WTC11 (cell line): ENCODE measurements around the gene ARHGAP23. TPM values are rescaled to one million over a fixed set of nuclear protein-coding genes. Genes with fewer than 3 reads are reported as not detected.
A peak's percentile ranks its signal among the peaks of the same experiment; 100 is the strongest.

Experiments used
- ATAC-seq: fragments of 200-7000 bp; cut with Tn5 transposase; 2 replicates; pipeline ENCODE4 v1.10.0; 2021; ENCODE audit warnings: mild to moderate bottlenecking, moderate library complexity
- CTCF ChIA-PET: fragments of 300-600 bp; sonication (Branson Sonifier 250); formaldehyde crosslinking; loops from one replicate; lab custom pipeline; 2021; ENCODE audit warnings: antibody characterized with exemption; lab: Charles Lee
- POLR2A ChIA-PET: fragments of 350-600 bp; sonication (Branson Sonifier 250); formaldehyde crosslinking; loops from one replicate; lab custom pipeline; 2021; ENCODE audit warnings: antibody characterized with exemption; lab: Charles Lee
- DNase-seq: peaks from one replicate; pipeline ENCODE4 v3.0.0; 2021; ENCODE audit warnings: low spot score
- H3K27ac Mint-ChIP-seq: 2 replicates; pipeline ENCODE4 v1.8.0; 2021; ENCODE audit warnings: mixed read lengths
- H3K27me3 Mint-ChIP-seq: 2 replicates; pipeline ENCODE4 v1.8.0; 2021; ENCODE audit warnings: low read depth, mild to moderate bottlenecking, moderate library complexity, mixed read lengths
- H3K36me3 Mint-ChIP-seq: 2 replicates; pipeline ENCODE4 v1.8.0; 2021; ENCODE audit warnings: mixed read lengths
- H3K4me1 Mint-ChIP-seq: 2 replicates; pipeline ENCODE4 v1.8.0; 2022; ENCODE audit warnings: mixed read lengths
- H3K4me3 Mint-ChIP-seq: 2 replicates; pipeline ENCODE4 v1.8.0; 2021; ENCODE audit warnings: mild to moderate bottlenecking, moderate library complexity, mixed read lengths
- H3K9me3 Mint-ChIP-seq: 2 replicates; pipeline ENCODE4 v1.8.0; 2021; ENCODE audit warnings: mixed read lengths
- ATF1 ChIP-seq: sonication (generic); formaldehyde crosslinking; IDR thresholded peaks from 2 replicates; pipeline ENCODE4 v1.8.1; 2023; ENCODE audit warnings: mild to moderate bottlenecking, moderate library complexity, missing genetic modification reagents
- ESRRA ChIP-seq: sonication (generic); formaldehyde crosslinking; IDR thresholded peaks from 2 replicates; pipeline ENCODE4 v1.8.1; 2022; ENCODE audit warnings: mild to moderate bottlenecking, missing genetic modification reagents, borderline replicate concordance
- ETV6 ChIP-seq: sonication (generic); formaldehyde crosslinking; IDR thresholded peaks from 2 replicates; pipeline ENCODE4 v1.8.1; 2022; ENCODE audit warnings: mild to moderate bottlenecking, missing genetic modification reagents
- FOXJ3 ChIP-seq: sonication (generic); formaldehyde crosslinking; IDR thresholded peaks from 2 replicates; pipeline ENCODE4 v1.9.0; 2021; ENCODE audit warnings: missing genetic modification reagents, mild to moderate bottlenecking, borderline replicate concordance
- HMGA2 ChIP-seq: fragments of 250-450 bp; sonication (Bioruptor Pico); IDR thresholded peaks from 2 replicates; pipeline ENCODE4 v1.4.0; 2021; ENCODE audit warnings: mild to moderate bottlenecking, moderate library complexity
- IRF2 ChIP-seq: sonication (generic); formaldehyde crosslinking; IDR thresholded peaks from 2 replicates; pipeline ENCODE4 v1.8.0; 2022; ENCODE audit warnings: low read depth, missing genetic modification reagents, borderline replicate concordance
- NFATC4 ChIP-seq: fragments of 250-450 bp; sonication (Bioruptor Pico); IDR thresholded peaks from 2 replicates; pipeline ENCODE4 v1.9.0; 2021; ENCODE audit warnings: mild to moderate bottlenecking
- NFE2L1 ChIP-seq: sonication (generic); formaldehyde crosslinking; IDR thresholded peaks from 2 replicates; pipeline ENCODE4 v1.8.1; 2023; ENCODE audit warnings: missing genetic modification reagents
- PRRX2 ChIP-seq: fragments of 250-450 bp; sonication (Bioruptor Pico); IDR thresholded peaks from 2 replicates; pipeline ENCODE4 v1.8.0; 2021; ENCODE audit warnings: mild to moderate bottlenecking
- TCF7 ChIP-seq: sonication (generic); formaldehyde crosslinking; IDR thresholded peaks from 2 replicates; pipeline ENCODE4 v1.8.0; 2022; ENCODE audit warnings: mild to moderate bottlenecking, low read depth, missing genetic modification reagents, moderate library complexity
- ZNF317 ChIP-seq: sonication (generic); formaldehyde crosslinking; IDR thresholded peaks from 2 replicates; pipeline ENCODE4 v1.8.1; 2023; ENCODE audit warnings: low read depth, mild to moderate bottlenecking, moderate library complexity, missing genetic modification reagents, borderline replicate concordance
- total RNA-seq: library from RNA; stranded (reverse); gene quantifications from 3 replicates; pipeline ENCODE4 v1.2.3, GENCODE V29; 2021
- TF ChIP-seq, protein P1 (sequence below): sonication (generic); formaldehyde crosslinking; IDR thresholded peaks from 2 replicates; pipeline ENCODE4 v1.8.1; 2023; ENCODE audit warnings: mild to moderate bottlenecking, missing genetic modification reagents, borderline replicate concordance
- TF ChIP-seq, protein P2 (sequence below): fragments of 250-450 bp; sonication (Bioruptor Pico); IDR thresholded peaks from 2 replicates; pipeline ENCODE4 v1.9.0; 2021; ENCODE audit warnings: moderate library complexity, mild to moderate bottlenecking, inconsistent platforms, borderline replicate concordance
- TF ChIP-seq, protein P3 (sequence below): fragments of 250-450 bp; sonication (Bioruptor Pico); IDR thresholded peaks from 2 replicates; pipeline ENCODE4 v2.1.2; 2022; ENCODE audit warnings: mild to moderate bottlenecking, moderate library complexity
- TF ChIP-seq, protein P4 (sequence below): sonication (generic); formaldehyde crosslinking; conservative IDR thresholded peaks from 2 replicates; pipeline ENCODE4 v1.8.1; 2022; ENCODE audit warnings: mild to moderate bottlenecking, missing genetic modification reagents
- TF ChIP-seq, protein P5 (sequence below): sonication (generic); formaldehyde crosslinking; IDR thresholded peaks from 2 replicates; pipeline ENCODE4 v1.8.0; 2022; ENCODE audit warnings: mild to moderate bottlenecking, missing genetic modification reagents
- TF ChIP-seq, protein P6 (sequence below): sonication (generic); formaldehyde crosslinking; IDR thresholded peaks from 2 replicates; pipeline ENCODE4 v1.8.0; 2022; ENCODE audit warnings: missing genetic modification reagents

ARHGAP23 gene
- total RNA-seq, 1 experiment from 2014 or later = 66.0 TPM

DNA sequence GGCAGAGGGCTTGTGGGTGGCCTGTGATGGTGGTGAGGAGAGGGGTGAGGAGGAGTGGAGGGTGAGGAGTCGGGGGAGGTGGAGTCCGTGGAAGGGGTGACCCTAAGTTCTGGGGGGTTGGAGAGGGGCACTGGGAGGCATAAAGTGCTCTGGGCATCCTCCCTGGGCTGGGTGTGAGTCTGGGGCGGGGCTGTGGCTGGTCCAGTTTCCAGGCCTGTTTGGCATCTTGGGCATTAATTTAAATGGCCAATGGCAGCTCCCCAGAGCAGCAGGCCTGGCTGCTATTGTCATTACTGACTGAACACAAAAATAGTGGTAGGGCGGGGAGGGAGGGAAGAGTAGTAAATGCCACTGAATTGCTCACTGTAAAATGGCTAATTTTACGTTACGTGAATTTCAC lies 7.7 kb upstream of the ARHGAP23 start (continued):
- no peak for TF ChIP-seq ATF1
- no peak for TF ChIP-seq NFATC4 (CRISPR knock-in tag)
- TF ChIP-seq, protein P1, sequence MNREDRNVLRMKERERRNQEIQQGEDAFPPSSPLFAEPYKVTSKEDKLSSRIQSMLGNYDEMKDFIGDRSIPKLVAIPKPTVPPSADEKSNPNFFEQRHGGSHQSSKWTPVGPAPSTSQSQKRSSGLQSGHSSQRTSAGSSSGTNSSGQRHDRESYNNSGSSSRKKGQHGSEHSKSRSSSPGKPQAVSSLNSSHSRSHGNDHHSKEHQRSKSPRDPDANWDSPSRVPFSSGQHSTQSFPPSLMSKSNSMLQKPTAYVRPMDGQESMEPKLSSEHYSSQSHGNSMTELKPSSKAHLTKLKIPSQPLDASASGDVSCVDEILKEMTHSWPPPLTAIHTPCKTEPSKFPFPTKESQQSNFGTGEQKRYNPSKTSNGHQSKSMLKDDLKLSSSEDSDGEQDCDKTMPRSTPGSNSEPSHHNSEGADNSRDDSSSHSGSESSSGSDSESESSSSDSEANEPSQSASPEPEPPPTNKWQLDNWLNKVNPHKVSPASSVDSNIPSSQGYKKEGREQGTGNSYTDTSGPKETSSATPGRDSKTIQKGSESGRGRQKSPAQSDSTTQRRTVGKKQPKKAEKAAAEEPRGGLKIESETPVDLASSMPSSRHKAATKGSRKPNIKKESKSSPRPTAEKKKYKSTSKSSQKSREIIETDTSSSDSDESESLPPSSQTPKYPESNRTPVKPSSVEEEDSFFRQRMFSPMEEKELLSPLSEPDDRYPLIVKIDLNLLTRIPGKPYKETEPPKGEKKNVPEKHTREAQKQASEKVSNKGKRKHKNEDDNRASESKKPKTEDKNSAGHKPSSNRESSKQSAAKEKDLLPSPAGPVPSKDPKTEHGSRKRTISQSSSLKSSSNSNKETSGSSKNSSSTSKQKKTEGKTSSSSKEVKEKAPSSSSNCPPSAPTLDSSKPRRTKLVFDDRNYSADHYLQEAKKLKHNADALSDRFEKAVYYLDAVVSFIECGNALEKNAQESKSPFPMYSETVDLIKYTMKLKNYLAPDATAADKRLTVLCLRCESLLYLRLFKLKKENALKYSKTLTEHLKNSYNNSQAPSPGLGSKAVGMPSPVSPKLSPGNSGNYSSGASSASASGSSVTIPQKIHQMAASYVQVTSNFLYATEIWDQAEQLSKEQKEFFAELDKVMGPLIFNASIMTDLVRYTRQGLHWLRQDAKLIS (CRISPR knock-in tag) = no peak

DNA sequence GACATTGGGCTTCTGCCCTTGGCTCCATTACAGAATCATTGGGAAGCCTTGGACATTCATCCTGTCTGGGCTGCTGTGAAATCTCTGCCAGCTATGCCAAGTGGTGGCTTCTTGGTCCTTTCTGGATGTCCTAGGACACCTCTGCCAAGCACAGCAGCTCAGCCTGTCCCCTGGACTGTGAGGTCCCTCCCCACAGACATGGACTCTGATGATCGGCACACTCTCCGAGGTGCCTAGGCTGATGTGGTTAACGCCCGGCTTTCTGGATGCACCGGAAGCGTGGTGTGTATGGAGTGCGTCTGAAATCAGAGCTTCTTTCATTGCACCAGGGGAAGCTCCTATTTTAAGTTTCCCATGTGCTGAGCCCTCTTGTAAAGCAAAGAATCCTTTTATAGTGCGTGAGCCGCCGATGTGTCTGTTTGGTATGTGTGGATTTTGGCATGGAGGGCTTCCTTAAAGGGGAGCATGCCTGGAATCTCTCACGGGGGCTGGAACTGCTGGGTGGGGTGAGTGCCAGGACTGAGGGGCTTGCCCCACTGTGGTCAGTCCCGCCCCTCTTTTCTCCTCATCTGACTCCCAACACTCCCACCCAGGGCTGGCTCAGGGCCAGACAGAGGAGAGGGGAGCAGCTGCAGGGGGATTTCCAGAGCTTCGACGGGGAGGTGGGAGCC lies 7.0 kb upstream of the ARHGAP23 start:
- no peak overlapping the region for H3K27ac Mint-ChIP-seq
- peaks cover 70% of the 10 kb centered on the region for H3K4me1 Mint-ChIP-seq
- peaks cover 38% of the 10 kb centered on the region for H3K27me3 Mint-ChIP-seq
- CTCF ChIA-PET = interaction anchor here (0.8 to 6.2 kb wide), 12 partner anchors 18 to 246 kb away, joined by 3 to 70 read pairs (median 8); no protein-coding TSS in a partner anchor
- no peaks in the 10 kb centered on the region for H3K36me3 Mint-ChIP-seq
- peak overlapping the region; percentile 22 for H3K4me3 Mint-ChIP-seq
- DNase-seq = no peak
- no peaks in the 10 kb centered on the region for H3K9me3 Mint-ChIP-seq
- no peak; the same call in 1 of the 2 replicates for ATAC-seq
- POLR2A ChIA-PET = interaction anchor here (0.7 to 1.3 kb wide), 4 partner anchors 30 to 137 kb away, joined by 3 to 6 read pairs (median 4); no protein-coding TSS in a partner anchor
- TF ChIP-seq, protein P2, sequence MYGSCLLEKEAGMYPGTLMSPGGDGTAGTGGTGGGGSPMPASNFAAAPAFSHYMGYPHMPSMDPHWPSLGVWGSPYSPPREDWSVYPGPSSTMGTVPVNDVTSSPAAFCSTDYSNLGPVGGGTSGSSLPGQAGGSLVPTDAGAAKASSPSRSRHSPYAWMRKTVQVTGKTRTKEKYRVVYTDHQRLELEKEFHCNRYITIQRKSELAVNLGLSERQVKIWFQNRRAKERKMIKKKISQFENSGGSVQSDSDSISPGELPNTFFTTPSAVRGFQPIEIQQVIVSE = no peak
- TF ChIP-seq, protein P3, sequence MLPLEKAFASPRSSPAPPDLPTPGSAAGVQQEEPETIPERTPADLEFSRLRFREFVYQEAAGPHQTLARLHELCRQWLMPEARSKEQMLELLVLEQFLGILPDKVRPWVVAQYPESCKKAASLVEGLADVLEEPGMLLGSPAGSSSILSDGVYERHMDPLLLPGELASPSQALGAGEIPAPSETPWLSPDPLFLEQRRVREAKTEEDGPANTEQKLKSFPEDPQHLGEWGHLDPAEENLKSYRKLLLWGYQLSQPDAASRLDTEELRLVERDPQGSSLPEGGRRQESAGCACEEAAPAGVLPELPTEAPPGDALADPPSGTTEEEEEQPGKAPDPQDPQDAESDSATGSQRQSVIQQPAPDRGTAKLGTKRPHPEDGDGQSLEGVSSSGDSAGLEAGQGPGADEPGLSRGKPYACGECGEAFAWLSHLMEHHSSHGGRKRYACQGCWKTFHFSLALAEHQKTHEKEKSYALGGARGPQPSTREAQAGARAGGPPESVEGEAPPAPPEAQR (CRISPR knock-in tag) = no peak
- TF ChIP-seq NFE2L1 (no peak), ZNF317 (CRISPR knock-in tag) (no peak), ESRRA (CRISPR knock-in tag) (no peak), NFATC4 (CRISPR knock-in tag) (no peak), IRF2 (CRISPR knock-in tag) (no peak), FOXJ3 (no peak), HMGA2 (CRISPR knock-in tag) (no peak), PRRX2 (no peak), ETV6 (CRISPR knock-in tag) (no peak), TCF7 (CRISPR knock-in tag) (no peak)
- TF ChIP-seq, protein P1 (CRISPR knock-in tag) = no peak
- TF ChIP-seq, protein P4, sequence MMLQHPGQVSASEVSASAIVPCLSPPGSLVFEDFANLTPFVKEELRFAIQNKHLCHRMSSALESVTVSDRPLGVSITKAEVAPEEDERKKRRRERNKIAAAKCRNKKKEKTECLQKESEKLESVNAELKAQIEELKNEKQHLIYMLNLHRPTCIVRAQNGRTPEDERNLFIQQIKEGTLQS (CRISPR knock-in tag) = no peak
- TF ChIP-seq, protein P5, sequence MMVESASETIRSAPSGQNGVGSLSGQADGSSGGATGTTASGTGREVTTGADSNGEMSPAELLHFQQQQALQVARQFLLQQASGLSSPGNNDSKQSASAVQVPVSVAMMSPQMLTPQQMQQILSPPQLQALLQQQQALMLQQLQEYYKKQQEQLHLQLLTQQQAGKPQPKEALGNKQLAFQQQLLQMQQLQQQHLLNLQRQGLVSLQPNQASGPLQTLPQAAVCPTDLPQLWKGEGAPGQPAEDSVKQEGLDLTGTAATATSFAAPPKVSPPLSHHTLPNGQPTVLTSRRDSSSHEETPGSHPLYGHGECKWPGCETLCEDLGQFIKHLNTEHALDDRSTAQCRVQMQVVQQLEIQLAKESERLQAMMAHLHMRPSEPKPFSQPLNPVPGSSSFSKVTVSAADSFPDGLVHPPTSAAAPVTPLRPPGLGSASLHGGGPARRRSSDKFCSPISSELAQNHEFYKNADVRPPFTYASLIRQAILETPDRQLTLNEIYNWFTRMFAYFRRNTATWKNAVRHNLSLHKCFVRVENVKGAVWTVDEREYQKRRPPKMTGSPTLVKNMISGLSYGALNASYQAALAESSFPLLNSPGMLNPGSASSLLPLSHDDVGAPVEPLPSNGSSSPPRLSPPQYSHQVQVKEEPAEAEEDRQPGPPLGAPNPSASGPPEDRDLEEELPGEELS (CRISPR knock-in tag) = no peak
- TF ChIP-seq, protein P6, sequence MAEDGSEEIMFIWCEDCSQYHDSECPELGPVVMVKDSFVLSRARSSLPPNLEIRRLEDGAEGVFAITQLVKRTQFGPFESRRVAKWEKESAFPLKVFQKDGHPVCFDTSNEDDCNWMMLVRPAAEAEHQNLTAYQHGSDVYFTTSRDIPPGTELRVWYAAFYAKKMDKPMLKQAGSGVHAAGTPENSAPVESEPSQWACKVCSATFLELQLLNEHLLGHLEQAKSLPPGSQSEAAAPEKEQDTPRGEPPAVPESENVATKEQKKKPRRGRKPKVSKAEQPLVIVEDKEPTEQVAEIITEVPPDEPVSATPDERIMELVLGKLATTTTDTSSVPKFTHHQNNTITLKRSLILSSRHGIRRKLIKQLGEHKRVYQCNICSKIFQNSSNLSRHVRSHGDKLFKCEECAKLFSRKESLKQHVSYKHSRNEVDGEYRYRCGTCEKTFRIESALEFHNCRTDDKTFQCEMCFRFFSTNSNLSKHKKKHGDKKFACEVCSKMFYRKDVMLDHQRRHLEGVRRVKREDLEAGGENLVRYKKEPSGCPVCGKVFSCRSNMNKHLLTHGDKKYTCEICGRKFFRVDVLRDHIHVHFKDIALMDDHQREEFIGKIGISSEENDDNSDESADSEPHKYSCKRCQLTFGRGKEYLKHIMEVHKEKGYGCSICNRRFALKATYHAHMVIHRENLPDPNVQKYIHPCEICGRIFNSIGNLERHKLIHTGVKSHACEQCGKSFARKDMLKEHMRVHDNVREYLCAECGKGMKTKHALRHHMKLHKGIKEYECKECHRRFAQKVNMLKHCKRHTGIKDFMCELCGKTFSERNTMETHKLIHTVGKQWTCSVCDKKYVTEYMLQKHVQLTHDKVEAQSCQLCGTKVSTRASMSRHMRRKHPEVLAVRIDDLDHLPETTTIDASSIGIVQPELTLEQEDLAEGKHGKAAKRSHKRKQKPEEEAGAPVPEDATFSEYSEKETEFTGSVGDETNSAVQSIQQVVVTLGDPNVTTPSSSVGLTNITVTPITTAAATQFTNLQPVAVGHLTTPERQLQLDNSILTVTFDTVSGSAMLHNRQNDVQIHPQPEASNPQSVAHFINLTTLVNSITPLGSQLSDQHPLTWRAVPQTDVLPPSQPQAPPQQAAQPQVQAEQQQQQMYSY (CRISPR knock-in tag) = no peak
